ENCODE data around the gene METTL24.

METTL24 gene

GRCh38 chr6:110214338-110214737, 143.8 kb downstream of the METTL24 start:
- in situ Hi-C loops (cut with HindIII; ENCODE audit: low sequenced_read_pairs): no loop called here

DNA sequence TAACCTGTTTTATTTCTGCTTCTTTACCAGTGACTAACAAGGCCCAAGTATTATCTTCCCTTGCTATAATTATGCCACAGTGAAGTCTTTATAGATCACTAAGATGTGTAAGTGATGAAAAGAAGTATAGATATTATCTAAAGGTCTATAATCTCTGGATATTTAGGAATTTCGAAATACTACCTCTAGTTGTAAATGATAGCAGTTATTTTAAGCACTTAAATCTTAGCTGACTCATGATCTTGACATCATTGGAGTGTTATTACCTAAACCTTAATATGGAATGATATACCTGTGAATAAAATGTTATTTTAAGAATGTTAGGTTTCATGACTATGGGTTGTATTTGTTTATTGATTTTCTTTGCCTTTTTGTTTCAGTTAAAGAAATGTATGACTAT, 146.4 kb downstream of the METTL24 start:
- in situ Hi-C loops (cut with HindIII; ENCODE audit: low sequenced_read_pairs): no loop called here

DNA sequence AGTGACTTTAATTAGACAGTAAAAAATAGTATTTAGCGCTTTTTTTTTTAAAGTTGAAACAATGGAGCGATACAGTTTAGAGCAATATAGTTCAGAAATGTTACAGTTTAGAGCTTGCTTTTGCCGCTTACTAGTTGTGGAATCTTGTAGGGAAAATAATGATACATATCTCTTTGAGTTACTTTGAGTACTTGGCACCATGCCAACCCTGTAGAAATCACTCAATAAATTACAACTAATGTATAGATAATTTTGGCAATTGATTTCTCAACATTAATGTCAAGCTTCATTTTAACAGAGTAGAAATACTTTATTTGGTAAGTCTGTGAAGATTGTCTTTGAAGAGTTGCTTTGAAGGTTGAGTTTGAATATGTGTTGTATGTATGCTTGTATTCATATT, 150.5 kb downstream of the METTL24 start:
- in situ Hi-C loops (cut with HindIII; ENCODE audit: low sequenced_read_pairs): no loop called here

DNA sequence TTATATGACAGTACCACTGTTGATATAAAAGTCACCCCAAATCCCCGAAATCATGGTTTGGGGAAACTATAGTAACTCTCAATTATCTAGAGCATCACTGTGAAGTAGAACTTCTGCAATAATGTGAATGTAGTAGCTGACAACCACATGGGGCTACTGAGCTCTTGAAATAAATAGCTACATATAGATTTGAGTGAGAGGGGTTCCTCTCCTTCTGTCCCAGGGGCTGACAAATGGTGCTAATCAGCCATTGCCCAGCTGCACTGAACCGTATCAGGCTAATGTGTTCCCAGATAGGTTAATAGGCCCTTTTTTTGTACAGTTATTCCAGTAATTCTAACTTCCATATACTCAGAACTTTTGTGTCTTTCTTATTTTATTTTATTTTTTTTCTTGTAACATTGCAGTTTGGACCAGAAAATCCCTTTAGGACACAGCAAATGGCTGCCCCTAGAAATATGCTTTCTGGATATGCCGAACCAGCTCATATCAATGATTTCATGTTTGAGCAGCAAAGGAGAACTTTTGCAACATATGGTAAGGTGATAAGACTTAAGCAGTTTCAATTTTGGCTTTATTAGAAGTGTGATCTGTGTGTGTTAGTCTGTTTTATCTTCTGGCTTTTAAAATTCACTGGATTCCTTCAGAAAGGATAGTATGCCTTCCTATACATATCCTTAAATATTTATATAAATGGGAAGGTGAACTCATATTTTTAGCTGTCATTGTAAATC, 156.8 kb downstream of the METTL24 start:
- in situ Hi-C loops (cut with HindIII; ENCODE audit: low sequenced_read_pairs): no loop called here

GRCh38 chr6:110198561-110198960, 159.6 kb downstream of the METTL24 start:
- in situ Hi-C loops (cut with HindIII; ENCODE audit: low sequenced_read_pairs): no loop called here

DNA sequence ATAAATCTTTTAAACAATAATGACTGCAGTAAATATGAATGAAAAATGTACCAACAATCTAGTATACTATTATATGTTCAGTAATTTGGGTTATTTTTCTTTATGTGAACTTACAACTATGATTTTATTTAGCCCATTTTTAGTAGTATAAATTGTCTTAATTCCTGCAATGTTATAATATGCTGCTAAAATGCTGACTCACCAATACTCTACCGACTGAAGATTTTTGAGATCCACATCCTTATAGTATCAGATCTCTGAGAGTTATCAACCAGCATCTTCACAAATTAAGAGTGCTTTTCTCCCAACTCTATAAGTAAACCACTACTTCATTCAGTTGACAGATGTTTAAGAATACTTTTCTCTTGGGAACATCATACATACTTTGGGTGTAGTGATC, 161.3 kb downstream of the METTL24 start:
- in situ Hi-C loops (cut with HindIII; ENCODE audit: low sequenced_read_pairs): no loop called here

- in situ Hi-C loops (cut with HindIII; ENCODE audit: low sequenced_read_pairs): no loop called here
These were observed 162.5 kb downstream of the METTL24 start for GRCh38 chr6:110195639-110196038.

Measured in endothelial cell of hepatic sinusoid (primary cell).